Brain pericyte (primary cell): Measurements from ENCODE around the gene HSPA9.
A peak's percentile ranks its signal among the peaks of the same experiment; 100 is the strongest.

Source experiments
- DNase-seq: peaks from one replicate; pipeline ENCODE4 v3.0.0-alpha.2; 2012; ENCODE audit warnings: low read depth, low spot score

HSPA9 gene

DNA sequence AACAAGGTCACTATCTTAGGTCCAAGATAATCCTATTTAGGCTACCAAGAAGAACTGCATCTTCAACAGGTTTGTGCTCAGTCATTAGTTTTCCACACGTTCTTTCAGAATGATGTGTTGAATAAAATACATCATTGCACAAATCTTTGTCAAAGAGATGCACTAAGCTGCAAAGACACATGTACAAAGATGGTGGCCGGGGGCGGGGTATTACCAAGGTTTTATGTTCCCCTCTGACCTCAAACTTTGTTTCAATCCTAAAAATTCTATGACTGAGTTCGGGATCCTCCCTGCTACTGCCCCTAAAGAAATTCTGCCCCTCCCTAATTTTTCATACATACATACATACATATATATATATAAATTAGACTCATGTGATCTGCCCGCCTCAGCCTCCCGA, 14.2 kb downstream of the HSPA9 start:
- no peak for DNase-seq

DNA sequence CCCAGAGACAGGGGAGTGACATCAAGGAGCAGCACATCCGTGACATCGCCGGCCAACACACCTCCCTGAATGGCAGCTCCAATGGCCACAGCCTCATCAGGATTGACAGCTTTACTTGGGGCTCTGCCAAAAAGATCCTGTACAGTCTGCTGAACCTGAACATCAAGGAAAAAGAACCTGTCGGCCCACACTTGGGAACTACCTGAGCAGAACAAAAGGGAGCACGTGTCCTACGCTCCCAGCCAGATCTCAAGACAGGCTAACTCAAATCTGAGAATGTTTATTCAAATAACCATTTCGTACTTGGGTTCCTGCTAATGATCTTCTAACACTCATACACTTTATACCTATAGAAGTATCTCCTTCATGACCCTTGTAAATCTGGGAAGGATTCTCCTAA, 15.3 kb downstream of the HSPA9 start:
- no peak for DNase-seq

DNA sequence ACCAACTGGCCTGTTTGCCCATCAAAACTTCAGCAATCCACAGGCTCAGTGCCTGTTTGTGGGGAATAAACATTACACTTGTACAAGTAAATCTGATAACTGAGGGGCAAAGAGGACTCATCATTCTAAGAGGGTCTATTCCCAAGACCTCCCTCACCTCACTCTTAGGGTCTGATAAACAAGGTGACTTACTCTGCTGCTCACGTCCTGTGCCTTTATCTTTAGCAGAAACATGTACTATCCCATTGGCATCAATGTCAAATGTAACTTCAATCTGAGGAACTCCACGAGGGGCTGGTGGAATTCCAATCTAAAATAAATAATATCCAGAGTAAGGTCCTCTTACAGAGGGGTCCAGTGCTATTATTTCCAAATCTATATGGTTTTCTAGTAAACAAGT, 17.5 kb downstream of the HSPA9 start:
- no peak for DNase-seq

DNA sequence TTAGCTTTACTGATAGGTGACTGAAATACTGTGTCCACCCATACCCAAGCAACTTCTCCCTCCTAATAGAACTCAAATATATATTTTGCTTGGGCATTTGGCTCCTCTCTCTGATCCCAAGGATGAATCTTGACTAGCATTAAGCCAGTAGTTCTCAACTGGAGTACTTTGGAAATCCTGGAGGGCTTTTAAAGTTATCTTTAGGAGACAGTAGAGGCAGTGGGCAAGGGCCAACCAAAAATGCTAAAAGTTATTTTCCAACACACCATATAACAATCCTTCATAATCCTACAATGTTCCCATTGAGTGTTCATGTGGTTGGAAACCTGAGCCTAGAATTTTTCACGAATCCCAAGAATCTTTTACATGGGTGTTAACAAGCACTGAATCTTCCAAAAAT, 21.1 kb downstream of the HSPA9 start:
- no peak for DNase-seq

DNA sequence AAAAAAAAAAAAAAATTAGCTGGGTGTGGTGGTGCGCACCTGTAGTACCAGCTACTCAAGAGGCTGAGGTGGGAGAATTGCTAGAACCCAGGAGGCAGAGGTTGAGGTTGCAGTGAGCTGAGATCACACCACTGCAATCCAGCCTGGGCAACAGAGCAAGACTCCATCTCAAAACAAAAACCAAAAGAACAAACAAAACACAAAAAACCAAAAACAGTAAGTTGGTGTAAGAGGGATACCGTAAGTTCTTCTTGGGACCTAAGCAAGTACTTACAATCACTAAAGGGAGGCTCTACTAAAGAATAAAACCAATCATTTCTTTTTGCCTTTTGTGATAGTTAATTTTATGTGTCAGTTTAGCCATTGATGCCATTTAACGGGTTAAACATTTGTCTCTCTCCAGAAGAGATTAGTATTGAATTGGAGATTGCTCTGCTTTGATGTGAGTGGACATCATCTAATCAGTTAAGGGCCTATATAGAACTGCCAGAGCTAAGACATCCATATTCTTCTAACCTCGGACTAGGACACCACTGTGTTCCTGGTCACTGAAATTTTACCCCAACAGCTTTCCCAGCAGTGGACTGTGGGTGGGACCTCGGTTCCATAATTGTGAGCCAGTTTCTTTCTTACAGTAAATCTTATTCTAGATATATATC, 21.6 kb downstream of the HSPA9 start:
- DNase-seq, result no peak

DNA sequence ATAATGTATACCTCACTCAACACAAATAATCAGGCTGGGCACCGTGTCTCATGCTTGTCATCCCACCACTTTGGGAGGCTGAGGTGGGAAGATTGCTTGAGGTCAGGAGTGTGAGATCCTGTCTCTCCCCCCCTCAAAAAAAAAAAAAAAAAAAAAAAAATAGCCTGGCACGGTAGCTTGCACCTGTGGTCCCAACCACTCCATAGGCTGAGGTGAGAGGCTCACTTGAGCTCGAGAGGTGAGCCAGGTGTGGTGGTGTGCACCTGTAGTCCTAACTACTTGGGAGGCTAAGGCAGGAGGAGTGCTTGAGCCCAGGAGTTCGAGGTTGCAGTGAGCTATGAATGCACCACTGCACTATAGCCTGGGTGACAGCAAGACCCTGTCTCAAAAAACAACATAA, 22.5 kb downstream of the HSPA9 start:
- no peak for DNase-seq

DNA sequence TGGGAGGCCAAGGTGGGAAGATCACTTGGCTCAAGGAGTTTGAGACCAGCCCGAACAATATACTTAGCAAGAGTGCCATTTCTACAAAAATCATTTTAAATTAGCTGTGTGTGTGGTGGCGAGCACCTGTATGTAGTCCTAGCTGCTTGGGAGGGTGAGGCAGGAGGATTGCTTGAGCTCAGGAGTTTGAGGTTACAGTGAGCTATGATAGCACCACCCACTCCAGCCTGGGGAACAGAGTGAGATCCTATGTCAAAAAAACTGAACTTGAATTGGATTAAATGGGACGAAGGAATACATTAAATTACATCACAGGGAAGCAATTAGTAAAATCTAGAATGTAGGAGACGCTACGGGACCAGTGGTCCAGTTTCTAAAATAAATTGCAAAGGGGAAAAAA, 25.8 kb downstream of the HSPA9 start:
- no peak for DNase-seq

DNA sequence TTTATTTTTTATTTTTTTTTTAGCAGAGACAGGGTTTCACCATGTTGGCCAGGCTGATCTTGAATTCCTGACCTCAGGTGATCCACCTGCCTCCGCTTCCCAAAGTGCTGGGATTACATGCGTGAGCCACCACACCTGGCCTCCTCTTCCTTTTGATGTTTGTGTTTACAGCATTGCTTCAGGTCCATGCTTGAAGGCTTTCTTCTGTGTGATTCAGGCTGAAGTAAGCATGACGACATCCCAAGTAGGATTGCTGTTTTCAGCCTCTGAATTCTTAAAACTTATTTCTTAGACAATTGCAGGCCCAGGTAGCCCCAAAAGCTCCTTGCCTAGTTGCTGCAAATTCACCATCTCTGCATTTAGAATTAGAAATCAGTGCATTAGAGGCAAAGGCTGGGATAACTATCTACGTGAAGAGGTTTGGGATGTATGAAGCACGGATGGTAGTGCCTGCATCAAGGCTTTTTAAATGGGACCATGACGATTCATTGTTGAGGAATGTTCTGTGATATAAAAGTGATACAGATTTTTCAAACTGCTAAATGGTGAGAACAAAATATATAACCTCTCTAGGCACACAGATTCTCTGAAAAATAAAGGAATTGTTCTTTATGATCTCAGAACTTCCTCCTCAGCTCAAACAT, 29.2 kb downstream of the HSPA9 start:
- DNase-seq, result no peak

DNA sequence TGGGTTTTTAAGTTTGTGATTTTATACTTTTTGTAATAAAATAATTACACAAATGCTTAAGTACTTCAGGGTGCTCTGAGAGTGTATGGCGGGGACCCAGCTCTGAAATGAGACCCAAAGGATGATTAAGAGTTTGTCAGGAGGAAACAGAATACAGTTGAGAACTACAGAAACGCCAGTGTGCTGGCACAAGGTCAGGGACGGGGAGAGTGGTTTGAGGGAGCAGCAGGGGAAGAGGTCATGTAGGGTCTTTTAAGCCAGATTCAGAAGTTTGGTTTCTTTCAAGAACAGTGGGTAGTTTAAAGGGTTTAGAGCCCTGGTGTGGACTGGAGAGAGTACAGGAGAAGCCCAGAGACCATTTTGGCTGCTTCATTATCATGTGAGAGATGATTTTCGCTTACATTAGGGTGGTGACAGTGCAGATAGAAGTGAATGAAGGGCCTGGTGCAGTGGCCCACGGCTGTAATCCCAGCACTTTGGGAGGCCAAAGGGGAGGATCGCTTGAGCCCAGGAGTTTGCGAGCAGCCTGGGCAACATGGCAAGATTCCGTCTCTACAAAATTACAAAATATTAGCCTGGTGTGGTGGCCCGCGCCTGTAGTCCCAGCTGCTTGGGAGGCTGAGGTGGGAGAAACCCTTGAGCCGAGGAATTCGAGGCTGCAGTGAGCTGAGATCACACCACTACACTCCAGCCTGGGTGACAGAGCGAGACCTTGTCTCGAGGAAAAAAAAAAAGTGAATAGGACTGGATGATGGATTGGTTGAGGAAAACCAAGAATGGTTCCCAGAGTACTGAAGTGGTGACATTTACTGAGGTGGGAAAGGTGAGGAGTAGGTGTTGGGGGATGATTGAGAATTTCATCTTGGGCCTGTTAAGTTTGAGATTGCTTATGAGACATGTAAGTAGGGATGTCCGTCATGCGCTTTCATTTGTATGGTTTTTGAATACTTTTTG, 30.7 kb downstream of the HSPA9 start:
- no peak for DNase-seq

DNA sequence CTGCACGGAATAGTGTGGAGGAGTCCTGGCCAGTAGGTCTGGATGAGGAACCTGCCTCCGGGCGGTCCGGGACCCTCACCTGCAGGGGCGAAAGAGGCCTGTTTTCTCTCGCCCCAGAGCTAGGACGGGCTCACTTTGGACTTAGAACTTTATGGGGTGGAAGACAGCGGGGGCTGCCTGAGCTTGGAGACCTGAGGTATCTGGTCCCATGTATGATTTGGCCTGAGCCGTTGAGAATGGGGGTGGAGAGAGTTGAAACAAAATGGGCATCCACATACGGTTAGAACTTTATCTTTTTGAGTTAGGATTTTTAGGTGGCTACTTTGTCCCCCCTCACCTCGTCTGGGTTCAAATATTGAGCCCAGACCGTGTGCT, 31.5 kb downstream of the HSPA9 start:
- no peak for DNase-seq

DNA sequence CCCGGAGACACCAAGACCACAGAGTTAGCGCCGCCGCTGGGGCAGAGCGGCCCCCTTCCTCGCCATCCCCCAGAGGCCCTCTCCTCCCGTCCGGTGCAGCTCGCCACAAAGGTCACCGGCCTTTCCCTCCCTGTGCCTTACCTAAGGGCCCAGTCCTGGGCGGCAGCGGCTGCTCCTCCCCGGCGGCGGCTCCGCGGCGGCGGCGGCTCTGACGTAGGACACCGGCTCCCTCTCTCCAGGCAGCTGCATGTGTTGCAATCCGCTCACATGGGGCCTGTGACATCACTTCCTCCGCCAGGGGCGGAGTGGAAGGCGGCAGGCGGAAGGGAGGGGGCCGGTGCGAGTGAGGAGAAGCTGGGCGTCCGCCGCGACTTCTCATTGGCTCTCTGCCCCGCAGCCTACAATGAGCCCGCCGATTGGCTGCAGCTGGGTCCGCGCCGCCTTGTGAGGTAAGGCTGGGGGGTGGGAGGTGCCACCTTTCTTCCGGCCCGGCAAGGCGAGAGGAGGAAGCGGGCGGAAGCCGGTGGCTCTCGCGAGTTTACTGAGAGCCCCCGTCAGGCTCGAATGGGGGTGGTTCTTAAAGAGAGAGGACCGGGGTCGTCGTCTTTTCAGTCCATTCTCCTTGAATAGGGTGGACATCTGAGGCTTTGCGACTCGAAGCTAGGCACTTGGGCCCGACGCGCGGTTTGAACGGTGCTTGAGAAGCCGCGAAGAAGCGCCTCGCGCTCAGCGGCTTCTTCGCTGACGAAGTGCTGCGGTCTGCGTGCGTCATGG, 32.1 kb downstream of the HSPA9 start, which contains the start of gene ETF1:
Gene ETF1, minus strand, starts transcription at position 281 of the 774 bp plus-strand sequence. CDS start 318 bp downstream, outside the sequence.
- DNase-seq, result peak; percentile 100

DNA sequence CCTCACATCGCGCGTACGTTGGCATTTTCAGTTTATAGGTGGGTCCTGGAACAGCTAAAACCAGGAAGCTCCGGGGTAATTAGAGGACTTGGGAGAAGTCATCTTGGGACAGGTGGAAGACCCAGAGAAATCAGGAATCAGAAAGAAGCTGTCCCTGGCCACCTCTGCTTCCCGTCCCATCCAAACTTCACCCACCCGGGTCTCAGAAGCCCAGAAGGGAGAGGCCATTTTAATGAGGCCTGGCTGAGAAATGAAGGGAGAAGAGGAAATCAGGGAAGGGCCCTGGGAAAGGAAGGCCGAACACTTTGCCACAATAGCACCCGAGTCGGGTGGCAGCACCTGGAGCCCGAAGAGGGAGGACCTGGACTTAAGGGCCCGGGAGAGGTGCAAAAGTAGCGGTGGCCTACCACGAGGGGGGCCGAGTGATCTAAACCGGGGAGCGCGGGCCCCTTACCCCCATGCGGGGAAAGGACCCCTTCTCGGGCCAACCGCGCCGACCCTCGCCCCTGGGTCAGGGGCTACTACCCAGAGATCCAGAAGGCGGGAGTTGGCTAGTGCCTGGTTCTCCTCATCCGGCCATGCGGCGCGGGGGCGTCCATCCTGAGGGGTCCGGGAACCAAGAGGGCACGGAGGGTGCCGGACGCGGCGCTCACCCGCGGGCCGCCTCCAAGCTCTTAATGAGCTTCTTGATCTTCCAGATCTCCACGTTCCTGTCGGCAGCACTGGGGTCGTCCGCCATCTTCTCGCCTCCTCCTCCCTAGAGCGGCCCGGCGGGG, 32.8 kb downstream of the HSPA9 start:
- no peak for DNase-seq

DNA sequence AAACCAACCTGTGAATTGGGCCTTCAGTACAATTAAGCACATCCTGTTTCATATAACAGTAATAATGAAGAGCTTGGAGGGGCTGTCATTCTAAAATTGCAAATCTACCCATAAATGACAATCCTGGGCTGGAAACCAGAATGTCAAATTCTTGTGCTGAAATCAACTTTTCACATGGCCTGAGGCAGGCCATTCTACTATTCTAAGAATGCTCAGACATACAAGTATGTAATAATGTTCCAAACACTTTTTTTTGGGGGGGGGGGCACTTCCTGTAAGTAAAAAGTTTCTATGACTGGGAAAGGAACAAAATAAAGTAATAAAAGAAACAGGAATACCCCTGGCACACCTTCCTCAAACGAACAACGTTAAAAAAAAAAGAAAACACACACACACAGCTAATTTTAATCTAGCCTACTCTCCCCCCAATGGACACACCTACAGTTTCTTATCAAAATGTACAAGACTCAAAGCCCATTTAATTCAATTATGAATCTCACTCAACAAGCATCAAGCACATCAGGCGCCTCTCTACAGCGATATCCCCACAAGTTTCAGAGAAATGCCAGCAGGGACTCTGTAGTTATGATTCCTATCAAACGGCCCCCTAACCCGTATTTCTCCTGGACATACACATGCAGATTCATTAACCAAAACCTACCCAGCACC, 33.6 kb downstream of the HSPA9 start:
- DNase-seq, result no peak

DNA sequence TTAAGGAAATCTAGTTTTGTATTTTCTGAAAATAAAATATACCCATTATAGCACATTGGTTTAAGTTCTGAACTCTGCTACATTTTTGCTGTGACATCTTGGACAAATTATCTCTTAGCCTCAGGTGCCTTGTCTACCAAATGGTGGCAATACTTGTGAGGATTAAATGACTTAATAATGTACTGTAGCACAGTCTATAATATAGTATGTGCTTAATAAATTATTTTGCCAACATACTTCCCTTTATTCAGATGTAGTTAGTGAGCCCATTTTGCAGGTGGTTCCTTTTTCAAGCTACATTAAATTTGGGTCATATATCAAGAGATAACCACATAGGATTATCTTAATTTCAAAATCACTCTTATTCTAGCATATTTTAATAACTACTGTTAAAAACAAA, 35.4 kb downstream of the HSPA9 start:
- no peak for DNase-seq

DNA sequence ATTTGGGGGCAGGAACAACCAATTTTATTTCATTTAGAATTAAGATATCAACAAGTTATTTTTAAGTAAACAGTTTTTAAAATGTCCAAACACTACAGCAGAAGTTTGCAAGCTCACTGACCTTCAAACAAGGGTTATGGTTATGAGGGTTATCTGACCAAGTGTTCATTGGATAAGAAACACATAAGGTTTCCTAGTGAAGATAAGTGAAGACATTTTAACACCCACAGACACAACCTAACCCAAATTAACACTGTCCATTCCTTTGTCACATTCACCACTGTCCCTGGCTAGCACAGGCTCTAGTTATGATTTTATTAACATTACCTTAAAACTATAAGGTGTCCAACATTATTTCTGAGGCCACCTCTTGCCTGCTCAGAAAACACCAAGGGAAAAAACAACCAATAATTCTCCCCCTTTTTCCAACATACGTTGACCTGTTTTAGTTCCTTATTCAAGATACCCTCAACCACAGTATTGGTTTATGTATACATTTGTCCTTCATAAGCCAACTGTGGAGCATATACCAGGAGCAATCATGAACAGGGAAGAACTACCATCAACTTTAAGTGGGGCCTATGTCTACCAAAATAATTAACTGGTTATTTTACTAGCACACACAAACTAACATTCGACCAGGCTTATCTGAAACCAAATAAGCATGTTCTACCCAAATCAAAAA, 36.1 kb downstream of the HSPA9 start:
- DNase-seq, result no peak

DNA sequence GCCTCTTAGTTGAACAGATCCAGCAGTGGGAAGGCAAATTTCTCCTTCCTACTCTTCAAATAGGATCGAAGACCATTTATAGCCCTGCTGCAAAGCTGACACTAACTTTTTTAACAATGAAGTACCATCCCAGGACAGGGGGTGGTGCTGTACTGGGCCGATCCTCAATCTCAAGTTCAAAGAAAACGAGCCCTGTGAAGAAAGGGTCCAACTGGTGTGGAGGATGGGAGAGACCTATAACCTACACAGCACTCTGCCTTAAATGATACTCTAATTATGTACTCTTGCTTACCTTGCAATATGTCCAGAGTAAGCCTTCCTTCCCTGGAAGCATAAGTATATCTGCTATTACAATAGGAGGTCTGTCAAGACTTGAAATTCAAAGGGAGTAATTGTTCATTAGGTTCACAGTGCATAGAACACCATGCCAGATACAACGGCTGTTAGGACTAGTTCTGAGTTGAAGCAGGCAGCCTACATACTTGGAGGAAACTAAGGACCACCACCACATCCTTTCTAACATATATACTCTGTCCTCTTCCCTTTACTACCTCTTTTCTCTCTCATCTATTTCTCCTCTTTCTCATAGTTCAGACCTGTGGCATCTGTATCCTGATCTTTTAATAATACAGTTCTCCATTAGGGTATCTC, 38.4 kb downstream of the HSPA9 start:
- DNase-seq, result no peak

DNA sequence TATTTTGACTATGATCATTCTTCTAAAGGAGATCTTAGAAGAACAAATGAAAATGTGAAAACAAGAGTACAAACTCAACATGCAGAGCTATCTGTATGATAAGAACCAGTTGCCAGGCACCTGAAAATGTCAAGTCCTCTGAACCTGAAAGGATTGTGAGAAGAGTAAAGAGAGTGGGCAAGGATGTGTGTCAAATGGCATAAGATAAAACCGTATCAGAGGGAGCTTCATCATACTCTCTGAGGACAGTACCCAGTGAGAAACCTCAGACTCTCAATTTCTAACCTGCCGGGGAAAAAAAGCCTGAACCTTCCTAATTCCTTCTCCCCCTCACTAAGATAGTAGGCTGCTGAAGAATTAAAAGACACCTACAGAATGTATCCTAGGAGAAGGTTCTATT, 39.0 kb downstream of the HSPA9 start:
- DNase-seq, result no peak

DNA sequence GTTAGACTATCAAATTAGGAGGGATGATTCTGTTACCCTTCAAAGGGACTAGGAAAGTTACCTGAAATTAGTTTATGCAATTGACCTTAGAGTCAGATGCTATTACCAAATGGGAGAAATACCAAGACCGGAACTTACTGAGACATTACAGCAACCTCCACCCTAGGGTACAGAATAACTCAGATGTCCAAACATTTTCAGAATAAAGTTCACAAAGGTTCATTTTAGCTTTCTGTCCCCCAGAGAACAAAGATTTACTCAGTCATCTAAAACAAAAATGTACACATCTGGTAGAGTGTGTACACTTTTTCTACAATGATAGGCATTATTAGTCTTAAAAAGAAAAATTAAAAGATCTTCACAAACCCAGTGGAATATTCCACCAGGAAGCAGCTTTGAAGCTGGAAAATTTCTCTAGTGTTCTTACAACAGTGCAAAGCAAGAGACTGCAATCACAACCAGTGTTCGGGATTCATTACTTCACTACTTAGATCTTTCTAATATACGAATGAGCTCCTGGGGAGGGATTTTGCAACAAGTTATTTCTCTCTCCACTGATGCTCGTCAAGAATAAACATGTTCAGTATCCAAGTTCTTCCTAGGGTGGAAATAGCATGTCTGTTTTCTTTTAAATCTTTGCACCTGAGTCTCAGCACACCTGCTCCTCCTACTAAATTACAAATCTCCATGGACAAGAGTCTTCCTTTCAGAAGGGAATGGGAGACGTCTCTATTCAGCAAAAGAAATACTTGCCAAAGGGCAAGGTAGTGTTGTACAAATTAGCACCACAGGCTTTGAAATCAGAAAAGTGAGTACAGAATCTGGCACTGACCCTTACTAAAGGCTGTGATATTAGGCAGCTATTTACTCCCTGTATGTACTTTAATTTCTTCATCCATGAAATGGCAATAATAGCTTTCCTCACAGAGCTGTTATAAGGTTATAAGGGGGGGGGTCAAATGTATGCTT, 40.9 kb downstream of the HSPA9 start:
- DNase-seq, result no peak
